ENCODE measurements around the gene CIAO2A. TPM values are rescaled to one million over a fixed set of nuclear protein-coding genes. Genes with fewer than 3 reads are reported as not detected.

Gene CIAO2A
- total RNA-seq, 4 donors from 2014 or later, result 104 to 144 (median 129) TPM

- Histone ChIP-seq H3K36me3 (no peaks in the 10 kb centered on the region), H3K4me1 (peaks cover 40 to 83% of the 10 kb centered on the region in 2 donors), H3K27me3 (no peaks in the 10 kb centered on the region), H3K4me3 (replicated peaks in 1 of 3) (no peak overlapping the region), H3K27ac (peak overlapping the region; percentile 59 to 94 (median 90)), H3K9me3 (no peaks in the 10 kb centered on the region)
- intact Hi-C loops (cut with DNase I), result no loop called here
- DNase-seq, result peak; percentile 58 to 60
- peak in 1 of 2 donors; percentile 43 for TF ChIP-seq POLR2A (IDR thresholded peaks at IDR 0.05)
- TF ChIP-seq, protein P1, sequence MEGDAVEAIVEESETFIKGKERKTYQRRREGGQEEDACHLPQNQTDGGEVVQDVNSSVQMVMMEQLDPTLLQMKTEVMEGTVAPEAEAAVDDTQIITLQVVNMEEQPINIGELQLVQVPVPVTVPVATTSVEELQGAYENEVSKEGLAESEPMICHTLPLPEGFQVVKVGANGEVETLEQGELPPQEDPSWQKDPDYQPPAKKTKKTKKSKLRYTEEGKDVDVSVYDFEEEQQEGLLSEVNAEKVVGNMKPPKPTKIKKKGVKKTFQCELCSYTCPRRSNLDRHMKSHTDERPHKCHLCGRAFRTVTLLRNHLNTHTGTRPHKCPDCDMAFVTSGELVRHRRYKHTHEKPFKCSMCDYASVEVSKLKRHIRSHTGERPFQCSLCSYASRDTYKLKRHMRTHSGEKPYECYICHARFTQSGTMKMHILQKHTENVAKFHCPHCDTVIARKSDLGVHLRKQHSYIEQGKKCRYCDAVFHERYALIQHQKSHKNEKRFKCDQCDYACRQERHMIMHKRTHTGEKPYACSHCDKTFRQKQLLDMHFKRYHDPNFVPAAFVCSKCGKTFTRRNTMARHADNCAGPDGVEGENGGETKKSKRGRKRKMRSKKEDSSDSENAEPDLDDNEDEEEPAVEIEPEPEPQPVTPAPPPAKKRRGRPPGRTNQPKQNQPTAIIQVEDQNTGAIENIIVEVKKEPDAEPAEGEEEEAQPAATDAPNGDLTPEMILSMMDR (IDR thresholded peaks at IDR 0.05), result peak in 1 of 6 experiments; percentile 4
- WGBS, 2 donors, result 49 to 50% methylated on average over 9 of the region's 9 CpGs
Measured at GRCh38 chr15:64105113-64105704, 11.6 kb upstream of the CIAO2A start.

DNA sequence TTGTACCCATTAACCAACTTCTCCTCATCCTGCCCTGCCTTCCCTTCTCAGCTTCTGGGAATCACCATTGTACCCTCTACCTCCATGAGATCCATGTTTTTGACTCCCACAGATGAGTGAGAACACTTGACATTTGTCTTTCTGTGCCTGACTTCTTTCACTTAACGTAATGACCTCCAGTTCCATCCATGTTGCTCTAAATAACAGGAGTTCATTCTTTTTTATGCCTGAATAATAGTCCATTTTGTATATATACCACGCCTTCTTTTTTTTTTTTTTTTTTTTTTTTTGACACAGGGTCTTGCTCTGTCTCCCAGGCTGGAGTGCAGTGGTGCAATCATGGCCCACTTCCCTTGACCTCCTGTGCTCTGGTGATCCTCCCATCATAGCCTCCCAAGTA, 8.9 kb upstream of the CIAO2A start:
- Histone ChIP-seq H3K4me3 (replicated peaks in 1 of 3) (no peak overlapping the region), H3K27me3 (no peaks in the 10 kb centered on the region), H3K36me3 (no peaks in the 10 kb centered on the region), H3K27ac (peak overlapping the region in 1 of 3 donors; percentile 90), H3K4me1 (peaks cover 42 to 80% of the 10 kb centered on the region in 2 donors), H3K9me3 (no peaks in the 10 kb centered on the region)
- DNase-seq, result no peak
- intact Hi-C loops (cut with DNase I), result no loop called here
- TF ChIP-seq, protein P1 (IDR thresholded peaks at IDR 0.05), result no peak
- no peak for TF ChIP-seq POLR2A (IDR thresholded peaks at IDR 0.05)
- 98% methylated on average over 2 of the region's 2 CpGs for WGBS, 2 donors

DNA sequence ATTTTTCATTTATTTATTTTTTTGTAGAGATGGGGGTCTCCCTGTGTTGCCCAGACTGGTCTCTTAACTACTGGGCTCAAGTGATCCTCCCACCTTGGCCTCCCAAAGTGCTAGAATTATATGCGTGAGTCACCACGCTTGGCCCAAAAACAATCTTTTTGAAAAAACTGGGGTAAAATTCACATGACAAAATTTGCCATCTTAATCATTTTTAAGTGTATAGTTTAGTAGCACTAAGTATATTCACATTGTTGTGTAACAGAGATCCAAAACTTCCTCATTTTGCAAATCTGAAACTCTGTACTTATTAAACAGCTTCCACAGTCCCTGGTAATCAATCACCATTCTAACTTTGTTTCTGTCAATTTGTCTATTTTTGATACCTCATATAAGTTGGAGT, 7.3 kb upstream of the CIAO2A start:
- Histone ChIP-seq H3K4me1 (peaks cover 33 to 64% of the 10 kb centered on the region in 2 donors), H3K9me3 (no peaks in the 10 kb centered on the region), H3K36me3 (no peaks in the 10 kb centered on the region), H3K4me3 (replicated peaks in 1 of 3) (no peak overlapping the region), H3K27me3 (no peaks in the 10 kb centered on the region), H3K27ac (peak overlapping the region in 2 of 3 donors; percentile 29 to 96)
- no peak for DNase-seq
- 92 to 94% methylated on average over 2 of the region's 2 CpGs for WGBS, 2 donors
- intact Hi-C loops (cut with DNase I), result no loop called here
- TF ChIP-seq POLR2A (IDR thresholded peaks at IDR 0.05), result no peak
- TF ChIP-seq, protein P1 (IDR thresholded peaks at IDR 0.05), result no peak

- no peak overlapping the region for H3K4me3 ChIP-seq (replicated peaks in 1 of 3)
- peak overlapping the region; percentile 23 to 96 (median 93) for H3K27ac ChIP-seq
- H3K36me3 ChIP-seq, result no peaks in the 10 kb centered on the region
- no peaks in the 10 kb centered on the region for H3K9me3 ChIP-seq
- 60 to 76% methylated on average over 2 of the region's 2 CpGs for WGBS, 2 donors
- peak; percentile 49 to 58 for DNase-seq
- TF ChIP-seq POLR2A (IDR thresholded peaks at IDR 0.05), result no peak
- TF ChIP-seq, protein P1 (IDR thresholded peaks at IDR 0.05), result no peak
- H3K4me1 ChIP-seq, result peaks cover 23 to 61% of the 10 kb centered on the region in 2 donors
- no peaks in the 10 kb centered on the region for H3K27me3 ChIP-seq
- intact Hi-C loops (cut with DNase I), result loop anchor here (5.0 kb wide), 1 partner anchor 53 kb away; the partner anchor contains the start of gene SNX22
Measured at GRCh38 chr15:64099379-64099778, 5.7 kb upstream of the CIAO2A start.

GRCh38 chr15:64096668-64097384, 3.2 kb upstream of the CIAO2A start:
- 2% methylated on average over 16 of the region's 16 CpGs for WGBS, 2 donors

More at GRCh38 chr15:64096668-64097384, 3.2 kb upstream of the CIAO2A start:
- Histone ChIP-seq H3K9me3 (no peaks in the 10 kb centered on the region), H3K4me3 (replicated peaks in 1 of 3) (peak overlapping the region; percentile 72 to 96 (median 93)), H3K4me1 (peaks cover 33 to 56% of the 10 kb centered on the region in 2 donors), H3K27me3 (no peaks in the 10 kb centered on the region), H3K36me3 (no peaks in the 10 kb centered on the region), H3K27ac (peak overlapping the region; percentile 83 to 96 (median 93))
- intact Hi-C loops (cut with DNase I), result loop anchor here (5.0 kb wide), 1 partner anchor 55 kb away; the partner anchor contains the start of gene SNX22
- peak in 1 of 2 donors; percentile 36 for TF ChIP-seq POLR2A (IDR thresholded peaks at IDR 0.05)
- TF ChIP-seq, protein P1 (IDR thresholded peaks at IDR 0.05), result peak in 2 of 6 experiments; percentile 33 to 39
- peak; percentile 53 to 73 for DNase-seq

All from thyroid gland (tissue), 4 donors.